Fibroblast of skin of right quadriceps (primary cell): ENCODE data around the gene SERP2.
A peak's percentile ranks its signal among the peaks of the same experiment; 100 is the strongest.

ENCODE experiments used
- DNase-seq: peaks from one replicate; pipeline ENCODE4 v3.0.0-alpha.2; 2013

Gene SERP2

DNA sequence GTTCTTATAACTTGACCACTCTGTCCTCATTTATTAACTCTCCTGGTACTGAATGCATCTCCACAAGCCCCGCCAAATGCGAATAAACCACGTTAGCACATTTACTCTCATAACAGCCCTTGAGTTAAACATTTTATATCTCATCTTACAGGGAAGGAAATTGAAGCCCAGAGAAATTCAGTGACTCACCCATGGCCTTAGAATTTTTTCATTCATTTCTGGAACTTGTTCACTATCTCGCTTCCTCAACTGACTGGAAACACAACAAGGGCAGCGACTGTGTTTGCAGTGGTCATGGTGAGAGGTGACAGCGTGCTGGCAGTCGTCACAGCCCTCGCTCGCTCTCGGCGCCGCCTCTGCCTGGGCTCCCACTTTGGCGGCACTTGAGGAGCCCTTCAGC lies 39.5 kb downstream of the SERP2 start:
- DNase-seq: peak; percentile 32

DNA sequence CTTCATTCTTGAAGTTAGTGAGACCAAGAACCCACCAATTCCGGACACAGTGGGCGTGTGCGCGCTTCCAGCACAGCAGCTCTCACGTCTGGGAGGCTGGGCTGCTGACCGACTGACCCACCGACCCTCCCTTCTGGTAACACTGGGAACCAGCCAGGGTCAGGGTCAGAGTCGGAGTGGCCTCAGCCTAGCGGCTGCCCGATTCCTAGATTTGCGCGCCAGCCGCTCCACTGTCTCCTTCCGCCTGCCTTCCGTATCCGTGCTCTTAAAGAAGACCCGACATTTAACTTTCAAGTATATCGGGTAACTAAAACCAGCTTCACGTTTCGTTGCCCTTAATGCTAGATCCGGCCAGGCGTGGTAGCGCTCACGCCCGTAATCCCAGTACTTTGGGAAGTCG lies 41.1 kb downstream of the SERP2 start:
- no peak for DNase-seq

DNA sequence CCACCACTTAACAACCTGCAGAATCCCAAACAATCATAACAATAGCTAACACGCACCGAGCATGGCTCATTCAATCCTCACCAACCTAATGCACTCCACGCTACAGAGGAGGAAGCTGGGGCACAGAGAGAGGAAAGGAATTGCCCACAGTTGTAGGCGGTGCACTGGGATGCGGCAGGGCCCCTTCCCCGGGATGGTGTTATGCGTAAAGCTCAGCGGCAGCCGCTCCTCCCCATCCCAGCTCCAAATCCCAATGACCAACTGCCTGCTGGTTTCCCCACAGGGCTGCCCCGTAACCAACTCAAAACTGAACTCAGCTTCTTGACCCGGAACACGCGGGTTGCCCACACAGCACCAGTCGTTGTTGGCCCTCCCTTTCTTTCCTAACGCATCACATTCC lies 42.2 kb downstream of the SERP2 start:
- no peak for DNase-seq

DNA sequence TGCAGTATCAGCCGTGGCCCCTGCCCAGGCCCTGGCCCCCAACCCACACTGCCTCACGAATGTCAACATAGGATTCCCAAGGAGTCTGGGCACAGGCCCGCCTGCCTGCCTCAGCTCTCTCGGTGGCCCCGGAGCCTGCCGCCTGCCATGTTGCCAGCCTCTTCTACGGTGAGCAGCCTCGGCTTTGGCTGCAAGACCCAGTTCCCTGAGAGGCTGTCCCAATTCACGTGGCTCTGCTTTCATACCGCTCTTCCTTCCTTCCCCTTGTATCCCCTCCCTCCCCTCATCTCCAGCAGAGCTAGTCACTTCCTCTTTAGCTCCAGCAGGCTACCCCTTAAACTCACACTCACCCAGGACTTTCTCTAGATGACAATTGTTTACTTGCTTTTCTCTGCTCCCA lies 42.7 kb downstream of the SERP2 start:
- no peak for DNase-seq

DNA sequence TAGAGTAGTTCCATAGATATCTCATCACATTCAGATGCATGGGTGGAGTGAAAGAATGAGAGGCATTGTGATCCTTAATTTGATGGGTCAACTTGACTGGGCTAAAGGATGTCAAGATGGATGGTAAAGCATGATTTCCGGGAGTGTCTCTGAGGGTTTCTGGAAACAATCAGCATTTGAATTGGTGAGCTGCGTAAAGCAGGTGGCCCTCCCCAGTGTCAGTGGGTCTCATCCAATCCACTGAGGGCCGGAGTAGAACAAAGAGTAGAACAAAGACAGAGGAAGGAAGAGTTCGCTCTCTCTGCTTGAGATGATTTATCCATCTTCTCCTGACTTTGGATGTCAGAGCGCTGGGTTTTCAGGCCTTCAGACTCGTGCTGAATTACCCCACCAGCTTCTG lies 43.1 kb downstream of the SERP2 start:
- no peak for DNase-seq

DNA sequence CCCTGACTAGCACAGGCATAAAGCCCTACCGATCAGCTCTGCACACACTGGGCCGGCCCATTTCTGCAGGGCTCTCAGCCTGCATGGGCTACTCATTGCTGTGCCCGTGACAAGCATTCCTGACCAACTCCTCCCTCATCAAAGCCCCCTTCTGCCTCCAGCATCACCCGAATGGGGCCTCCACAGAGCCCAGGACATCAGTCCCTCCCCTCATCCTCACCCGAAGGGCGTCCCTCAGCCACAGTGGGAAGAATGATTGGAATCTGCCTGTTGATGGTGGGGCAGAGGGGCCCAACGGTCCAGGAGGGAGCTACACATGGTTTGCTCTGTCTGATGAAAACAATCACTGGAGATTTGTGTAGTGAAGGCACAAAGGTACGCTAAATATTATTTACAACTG lies 43.8 kb downstream of the SERP2 start:
- no peak for DNase-seq

DNA sequence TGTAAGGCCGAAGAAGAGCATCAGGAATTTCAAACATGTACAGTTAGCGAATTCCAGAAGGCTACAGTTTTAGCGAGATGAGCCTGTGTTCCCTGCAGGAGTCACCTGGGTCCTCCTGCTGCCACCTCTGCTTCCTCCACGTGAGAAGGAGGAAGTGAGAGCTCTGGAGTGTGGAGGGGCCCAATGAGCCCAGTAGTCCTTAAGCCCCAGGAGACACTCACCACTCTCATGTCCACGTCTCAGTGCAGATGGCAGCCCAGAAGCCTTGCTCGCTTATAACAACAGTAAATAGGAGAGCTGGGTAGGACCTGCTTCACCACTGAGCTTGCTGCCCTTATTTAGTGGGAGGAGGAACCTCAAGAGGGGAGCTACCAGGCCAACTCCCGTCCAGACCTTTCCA lies 44.3 kb downstream of the SERP2 start:
- no peak for DNase-seq

DNA sequence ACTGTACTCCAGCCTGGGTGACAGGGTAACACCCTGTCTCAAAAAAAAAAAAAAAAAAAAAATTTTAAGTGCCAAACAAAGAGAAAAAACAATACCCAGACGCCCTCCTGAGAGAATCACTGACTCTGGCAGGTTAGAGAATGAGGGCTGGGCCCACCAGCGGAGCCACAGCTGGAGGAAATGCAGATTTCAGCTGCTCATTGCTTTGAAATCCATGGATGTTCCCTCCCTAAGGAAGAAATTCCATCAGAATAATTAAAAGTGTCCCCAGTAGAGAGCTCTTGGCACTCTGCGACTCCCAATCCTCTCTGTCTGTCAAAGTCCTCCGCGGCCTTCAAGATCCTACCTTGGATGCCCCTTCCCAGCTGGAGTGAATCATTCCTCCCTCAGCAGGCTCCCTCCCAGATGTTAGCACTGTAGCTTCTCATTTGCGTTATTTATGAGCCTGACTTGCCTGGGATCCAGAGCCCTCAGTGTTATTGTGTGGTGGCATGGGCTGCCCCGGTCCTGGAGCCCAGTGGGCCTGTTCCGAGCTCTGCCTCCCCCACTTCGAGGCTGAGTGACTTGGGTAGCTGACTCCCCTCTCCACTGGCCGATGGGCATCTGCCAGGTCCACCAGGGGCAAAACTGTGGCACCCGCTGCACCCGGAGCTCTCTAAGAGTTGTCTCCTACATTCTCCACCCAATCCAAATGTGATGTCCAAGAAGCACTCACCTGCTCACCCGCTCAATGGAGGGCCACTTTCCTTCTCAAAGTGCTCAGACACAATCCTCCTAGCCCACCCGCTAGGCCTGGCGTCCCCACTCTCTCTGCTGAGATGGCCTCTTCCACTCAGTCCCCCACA lies 47.0 kb downstream of the SERP2 start:
- DNase-seq: peak; percentile 47

DNA sequence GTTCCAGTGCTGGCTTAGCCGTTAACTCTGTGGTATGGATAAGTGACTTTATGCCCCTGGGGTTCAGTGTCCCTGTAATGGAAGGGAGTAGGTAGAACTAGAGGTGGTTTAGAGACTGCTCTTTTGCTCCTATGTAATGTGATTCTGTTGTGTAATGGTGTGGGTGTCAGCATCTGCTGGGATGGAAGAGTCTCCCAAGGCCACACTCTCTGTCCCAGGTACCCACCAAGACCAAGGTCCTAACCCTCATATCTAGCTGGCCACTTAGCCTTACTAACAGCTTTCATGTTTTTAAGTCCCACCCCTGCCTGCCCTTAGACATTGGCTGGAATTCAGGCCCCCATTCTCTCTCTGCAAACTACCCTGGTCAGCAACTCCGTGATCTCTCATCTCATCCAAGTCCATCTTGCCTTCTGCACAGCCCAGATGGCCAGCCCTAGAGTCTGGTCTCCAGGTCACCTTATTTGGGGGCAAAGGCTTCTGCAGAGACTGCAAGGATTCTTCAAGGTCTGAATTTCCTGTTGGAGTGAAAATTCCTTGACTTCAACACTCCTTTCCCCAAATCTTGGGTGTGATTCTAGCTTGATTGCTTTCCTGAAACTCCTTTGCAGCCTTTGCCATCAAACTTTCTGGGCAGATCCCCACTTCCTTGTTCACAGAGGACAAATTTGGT lies 48.4 kb downstream of the SERP2 start:
- no peak for DNase-seq

DNA sequence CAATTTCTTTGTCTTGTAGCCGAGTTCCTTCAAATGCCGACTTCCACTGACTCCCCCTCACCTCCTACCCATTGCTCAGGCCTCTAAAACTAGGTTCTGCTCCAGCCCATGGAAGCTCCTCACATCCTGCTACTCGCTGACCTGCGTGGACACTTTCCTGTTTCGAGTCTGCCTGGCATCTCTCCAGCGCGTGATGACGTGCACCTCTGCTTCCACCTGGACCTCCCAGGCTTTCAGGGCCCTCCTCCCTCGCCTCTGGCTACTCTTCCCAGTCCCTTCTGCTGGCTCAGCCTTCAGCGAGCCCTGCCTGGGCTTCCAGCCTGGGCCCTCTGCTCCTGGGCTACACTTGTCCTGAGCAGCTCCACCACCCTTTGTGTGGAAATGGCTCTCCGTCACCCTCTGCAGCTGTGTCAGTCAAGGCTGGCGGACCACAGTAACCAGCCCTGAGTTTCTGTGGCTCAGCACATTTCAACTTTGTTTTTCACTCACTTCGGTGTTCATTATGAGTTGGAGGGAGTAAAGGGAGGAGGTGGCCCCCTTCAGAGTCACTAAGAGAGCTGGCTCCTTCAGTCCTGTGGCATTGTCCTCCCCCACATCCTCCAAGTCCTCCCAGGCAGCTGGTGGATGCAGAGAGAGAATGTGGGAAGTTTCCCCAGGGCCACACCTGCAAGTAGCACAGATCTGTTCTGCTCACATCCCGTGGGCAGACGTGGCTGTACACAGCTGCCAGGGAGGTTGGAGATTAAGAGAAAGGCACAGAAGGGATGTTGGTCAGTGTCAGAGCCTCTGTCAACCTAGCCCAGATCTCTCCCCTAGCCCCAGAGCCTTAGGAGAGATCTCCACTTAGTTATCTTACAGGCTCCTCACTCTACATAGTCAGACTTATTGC lies 49.4 kb downstream of the SERP2 start:
- DNase-seq: no peak

DNA sequence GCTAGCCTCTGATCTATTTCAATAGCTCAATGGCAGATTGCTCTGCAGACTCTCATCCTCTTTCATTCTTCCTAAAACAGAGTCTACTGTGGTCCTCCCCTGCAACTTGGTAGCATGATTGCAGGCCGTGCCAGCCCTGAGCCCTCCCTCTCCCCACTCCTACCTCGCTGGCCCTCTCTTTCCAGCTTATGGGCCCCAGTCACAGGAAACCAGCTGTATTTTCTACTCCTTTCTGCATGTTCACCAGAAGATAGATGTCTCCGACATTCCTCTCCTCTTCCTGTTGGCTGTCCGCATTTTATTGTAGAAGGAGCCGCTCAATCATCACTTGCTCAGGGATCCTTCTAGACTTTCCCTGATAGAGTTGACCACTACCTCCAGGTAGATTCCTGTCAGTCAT lies 50.2 kb downstream of the SERP2 start:
- no peak for DNase-seq

DNA sequence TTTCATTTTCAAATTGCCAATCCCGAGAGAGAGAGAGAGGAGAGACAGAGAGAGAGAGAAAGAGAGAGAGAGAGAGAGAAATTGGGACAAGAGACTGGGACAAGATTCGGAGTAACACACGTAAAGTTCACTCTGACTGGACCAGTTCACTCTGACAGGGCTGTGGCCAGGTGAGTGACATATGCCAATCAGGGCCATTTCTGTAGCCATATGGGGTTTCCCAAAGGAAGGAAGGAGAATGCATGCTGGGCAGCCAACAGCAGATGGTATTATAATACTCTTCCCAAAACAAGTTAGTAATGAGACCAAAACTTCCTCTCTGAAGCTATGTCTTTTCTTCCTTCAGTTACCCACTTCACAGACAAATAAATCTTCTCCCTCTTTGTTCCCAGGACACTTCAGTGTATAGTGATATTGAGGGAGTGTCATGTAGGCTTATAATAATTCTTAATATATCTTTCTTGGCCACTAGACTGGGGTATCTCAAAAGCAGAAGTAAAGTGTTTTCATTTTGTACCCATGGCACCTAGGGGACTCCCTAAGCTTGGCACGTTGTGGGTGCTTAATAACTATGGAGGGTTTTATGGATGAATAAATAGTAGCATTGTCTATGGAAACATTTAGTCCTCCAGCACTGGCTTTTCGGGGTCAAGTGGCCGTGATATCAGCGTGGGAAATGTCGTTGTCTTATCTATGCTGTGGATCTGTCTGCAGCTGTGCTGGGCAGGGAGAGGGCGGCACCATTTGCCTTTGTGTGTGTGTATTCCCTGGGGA lies 51.6 kb downstream of the SERP2 start:
- DNase-seq: no peak

DNA sequence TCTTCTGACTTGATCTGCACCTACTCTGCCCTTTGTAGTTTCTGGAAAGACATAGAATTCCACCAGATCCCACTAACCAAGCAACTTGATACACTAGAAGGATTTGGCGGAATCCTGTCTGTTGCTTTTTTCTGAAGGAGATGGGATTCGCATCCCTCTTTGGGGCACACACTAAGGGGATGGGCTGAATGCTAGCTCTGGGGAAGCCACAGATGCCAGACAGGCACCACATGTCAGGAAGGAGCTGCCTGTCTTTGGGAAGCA lies 52.1 kb downstream of the SERP2 start:
- no peak for DNase-seq

DNA sequence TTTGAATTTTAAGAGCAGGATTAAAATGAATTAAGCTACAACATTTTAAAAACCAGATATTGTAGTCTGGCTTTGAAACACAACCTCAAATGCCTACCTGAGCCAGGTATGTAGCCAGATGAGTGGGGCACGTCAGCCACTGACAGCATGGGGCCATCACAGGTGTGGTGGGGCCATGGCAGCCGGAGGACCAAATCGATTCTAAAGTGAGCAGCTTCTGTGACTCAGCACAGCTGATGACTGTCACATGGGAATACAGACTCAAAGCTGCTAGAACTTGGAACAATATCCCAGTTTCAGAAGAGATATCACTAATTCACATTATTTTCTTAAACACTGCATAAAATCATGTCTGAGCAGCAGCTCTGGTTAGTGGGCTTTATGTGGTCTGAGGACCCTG lies 52.8 kb downstream of the SERP2 start:
- DNase-seq: no peak

DNA sequence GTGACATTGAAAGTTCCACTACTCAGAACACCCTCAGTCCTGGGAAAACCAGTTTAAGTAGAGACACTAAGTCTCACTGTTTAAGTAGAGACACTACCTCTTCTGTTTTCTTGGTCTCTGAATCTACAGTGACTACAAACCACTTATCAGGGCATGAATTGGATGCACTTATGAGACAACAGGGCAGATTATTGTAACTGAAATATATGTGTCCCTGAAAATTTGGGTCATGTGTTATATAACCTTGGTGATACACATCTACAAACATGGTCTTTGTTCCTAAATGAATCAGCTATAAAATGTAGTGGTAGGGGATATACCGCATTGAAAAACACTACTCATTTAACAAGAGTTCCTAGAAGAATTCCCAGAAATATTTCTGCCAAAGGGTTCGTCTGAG lies 55.7 kb downstream of the SERP2 start:
- DNase-seq: no peak

DNA sequence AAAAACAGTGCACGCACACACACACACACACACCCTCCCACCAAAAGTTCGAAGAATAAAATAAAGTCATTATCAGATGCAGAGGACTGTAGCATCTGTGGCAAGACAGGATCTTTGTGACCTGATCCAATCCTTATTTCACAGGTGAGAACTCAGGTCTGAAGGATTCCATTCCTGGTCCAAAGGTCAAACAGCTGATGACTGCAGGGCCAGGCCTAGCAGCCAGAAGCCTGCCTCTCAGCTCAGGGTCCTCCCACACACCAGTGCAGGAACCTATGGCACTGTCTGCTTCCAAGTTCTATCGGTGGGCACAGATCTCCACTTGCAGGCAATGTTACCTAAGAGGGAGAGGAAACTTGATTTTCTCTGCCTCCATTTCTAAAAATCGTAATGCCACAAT lies 57.5 kb downstream of the SERP2 start:
- no peak for DNase-seq

DNA sequence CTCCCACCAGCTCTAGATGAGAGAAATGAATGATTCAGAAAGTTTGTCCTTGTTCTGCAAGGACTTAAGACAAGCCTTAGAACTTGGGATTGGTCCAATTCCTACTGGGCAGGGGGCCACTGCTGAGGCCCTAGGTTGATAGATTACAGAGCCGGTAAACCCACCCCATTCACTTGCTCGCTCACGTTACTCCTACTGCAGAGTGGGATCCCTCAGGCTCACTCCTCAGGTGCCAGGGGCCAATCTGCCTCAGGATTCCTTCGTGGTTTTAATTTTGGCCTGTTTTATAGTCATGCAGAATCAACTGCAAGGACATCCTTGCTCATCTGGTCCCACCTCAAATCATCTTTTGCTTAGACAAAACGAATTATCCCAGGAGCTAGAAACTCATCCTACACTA lies 59.0 kb downstream of the SERP2 start:
- DNase-seq: no peak

DNA sequence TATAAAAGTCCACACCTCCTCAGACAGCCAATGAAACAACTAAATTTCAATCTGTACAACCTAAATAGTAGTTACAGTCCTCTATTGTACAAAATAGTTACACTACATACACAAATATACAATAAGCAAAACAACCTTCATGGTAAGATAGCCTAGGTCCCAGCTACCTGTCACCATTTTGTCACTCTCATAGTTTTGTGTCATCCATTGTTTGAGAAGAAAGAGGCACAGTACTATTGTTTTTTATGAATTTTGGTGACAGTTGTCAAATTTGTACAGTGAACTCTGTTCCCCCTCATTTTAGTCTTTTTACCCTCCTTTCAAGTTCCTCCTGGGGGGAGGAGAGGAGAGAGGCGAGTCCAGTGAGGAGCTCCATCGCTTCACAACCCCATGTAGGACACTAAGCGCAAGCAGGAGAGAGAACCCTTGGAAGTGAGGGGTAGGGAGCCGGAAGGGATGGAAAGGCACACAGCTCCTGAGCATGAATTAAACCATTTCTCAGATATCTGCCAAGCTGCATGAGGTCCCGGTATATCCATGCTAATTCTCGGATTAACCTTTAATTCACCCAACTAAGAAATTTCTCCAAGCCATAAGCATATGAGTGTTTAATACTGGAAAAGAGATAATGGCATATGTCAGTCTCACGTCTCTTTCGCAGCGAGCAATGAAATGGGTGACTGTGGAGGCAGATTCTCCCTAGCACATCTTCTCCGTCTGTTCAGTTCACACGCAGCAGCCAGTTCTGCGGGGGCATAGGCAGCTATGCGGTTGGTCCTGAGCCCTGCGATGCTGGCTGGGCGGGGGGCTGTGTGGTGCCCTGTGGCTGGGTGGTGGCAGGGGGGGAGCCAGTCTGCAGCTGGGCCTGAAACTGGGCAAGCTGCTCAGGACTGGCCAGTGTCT lies 60.5 kb downstream of the SERP2 start:
- DNase-seq: no peak

DNA sequence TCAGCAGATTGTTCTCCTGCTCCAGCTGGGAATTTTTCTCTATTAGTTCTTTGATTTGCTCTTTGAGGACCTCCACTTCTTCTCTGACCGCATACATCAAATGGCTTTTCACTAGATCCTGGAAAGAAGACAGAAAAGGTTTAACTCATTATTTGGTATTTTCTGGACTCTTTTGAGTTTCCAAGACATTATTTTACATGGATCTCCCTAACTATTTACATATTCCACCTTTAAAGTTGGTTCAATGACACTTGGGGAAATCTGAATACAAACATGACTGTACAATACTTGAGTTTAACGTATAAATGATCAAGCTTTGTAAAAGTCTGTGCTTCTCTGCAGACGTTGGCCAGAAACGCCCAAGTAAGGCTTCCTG lies 61.1 kb downstream of the SERP2 start:
- DNase-seq: no peak

DNA sequence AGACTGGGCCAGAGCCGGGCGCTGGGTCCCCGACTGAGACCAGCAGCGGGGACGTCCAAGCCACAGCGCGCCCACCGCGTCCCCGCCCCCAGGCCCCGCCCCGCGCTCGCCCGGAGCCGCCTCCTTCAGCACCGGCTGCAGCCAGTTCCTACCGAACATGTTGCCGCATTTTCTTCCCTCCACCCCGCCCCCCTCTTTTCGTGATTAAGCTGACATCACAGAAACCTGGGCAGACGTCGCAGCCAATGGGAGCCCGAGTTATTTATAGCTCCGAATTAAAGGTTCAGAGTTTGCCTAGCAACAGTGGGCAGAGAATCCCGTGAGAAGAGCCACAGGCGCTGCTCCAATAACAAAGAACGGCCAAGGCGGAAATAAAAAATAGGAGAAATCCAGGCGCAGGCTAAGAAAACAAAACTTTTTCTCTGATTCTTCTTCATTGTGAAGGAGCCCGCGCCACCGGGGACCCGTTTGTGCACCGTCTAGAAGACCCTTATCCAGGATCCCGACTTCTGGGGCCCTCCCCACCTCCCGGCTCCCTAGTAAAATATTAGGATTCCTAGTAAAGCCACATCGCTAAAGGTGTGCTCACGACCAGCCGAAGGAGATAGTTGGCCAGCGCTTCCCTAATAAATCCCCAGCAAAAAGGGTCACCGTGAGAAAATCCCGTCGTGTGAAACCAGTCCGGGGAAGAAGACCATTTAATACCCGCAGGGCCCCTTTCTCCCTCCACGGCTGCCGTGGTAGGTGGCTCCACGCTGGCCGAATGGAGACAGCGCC lies 61.7 kb downstream of the SERP2 start:
- peak; percentile 99 for DNase-seq

DNA sequence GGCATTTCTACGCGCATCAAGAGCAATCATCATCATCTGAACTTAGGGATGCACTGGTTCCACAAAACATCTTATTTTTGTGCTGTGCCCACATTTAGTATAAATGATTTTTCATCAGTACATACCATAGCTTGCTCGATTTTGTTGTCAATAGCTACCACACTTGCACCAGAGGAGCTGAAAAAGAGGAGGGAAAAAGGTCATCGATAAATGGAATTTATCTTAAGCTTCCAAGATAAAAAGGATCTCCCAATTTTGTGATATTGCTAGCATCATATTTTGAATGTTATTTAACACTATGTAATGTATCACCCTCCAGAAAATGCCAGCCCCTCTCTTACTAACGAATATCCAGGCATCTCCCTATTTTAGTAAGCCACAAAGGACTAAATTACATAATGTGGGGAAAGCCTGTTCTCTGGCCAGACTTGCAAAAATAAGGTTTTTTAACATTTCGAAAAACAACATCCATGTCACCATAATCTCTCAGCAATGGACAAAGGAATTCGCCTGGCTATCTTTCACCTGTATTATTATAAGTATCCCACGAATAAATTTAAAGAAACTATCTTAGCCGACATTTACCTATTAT lies 62.4 kb downstream of the SERP2 start:
- no peak for DNase-seq
